HG03460 (cell line): Measurements from ENCODE around the gene MYOD1.

Experiments used
- ATAC-seq: cut with Tn5 transposase; IDR thresholded peaks from one replicate; pipeline ENCODE4 v1.9.1; 2021; ENCODE audit not compliant: unreplicated experiment

Gene MYOD1

DNA sequence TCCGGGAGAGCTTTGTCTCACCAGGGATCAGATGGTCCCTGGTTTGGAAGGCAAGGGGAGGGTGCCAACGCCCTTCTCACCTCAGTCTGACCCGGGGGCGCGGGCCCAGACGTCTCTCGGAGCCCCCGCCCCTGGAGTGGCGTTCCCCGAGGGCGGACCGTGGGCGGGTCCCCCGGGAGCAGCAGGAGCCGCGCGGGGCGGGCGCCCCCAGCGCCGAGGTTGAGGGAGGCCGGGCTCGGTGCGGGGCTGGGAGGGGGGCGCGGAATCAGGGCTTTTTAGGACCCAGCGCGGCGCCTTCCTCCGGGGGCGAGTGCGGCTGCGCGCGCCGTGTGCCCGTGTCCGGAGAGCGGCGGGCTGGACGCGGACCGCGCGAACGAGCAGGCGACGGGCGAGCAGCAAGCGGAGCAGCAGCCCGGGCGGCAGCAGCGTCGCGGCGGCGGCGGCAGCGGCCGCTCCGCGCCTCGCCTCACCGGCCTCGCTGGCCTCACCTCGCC, 15.1 kb downstream of the MYOD1 start, which contains the start of gene KCNC1:
Gene KCNC1 (plus strand): TSS at position 364 of the 494 bp plus-strand sequence. CDS start 1,222 bp downstream, outside the sequence.
- no peak for ATAC-seq

DNA sequence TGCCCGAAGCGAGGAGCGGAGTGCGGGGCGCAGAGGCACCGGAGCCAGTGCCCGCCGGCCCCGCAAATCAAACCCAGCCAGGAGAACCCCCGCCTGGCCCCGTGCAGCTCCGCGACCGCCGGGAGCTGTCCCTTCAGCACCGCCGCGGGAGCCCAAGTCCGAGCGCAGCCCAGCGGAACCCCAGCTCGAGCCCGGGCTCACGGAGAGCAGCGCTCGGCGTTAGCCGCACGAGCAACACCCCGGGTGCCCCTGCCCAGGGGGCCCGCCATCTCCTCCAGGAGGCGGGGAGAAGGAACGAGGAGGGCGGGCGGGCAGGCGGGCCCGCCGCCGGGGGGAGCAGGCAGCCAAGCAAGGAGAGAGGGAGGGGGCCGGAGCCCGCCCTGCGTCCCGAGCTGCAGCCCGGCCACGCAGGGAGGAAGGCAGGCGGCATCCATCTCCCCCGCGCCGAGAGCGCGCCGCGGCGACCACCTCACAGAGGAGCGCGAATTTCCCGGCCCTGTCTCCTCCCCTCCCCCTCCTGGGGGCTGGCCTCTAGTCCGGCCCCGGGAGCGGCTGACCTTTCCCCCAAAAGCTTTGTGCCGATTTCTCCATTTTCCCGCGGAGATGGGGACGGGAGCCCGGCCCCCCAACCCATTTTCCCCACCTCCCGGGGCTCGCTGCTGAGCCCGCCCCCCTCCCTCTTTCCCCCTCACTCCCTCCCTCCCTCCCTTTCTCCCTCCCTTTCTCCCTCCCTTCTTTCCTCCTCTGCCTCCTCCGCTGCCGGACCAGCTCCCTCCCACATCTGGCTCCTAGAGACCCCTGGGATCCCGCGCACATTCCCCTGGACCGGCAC, 15.8 kb downstream of the MYOD1 start:
- ATAC-seq = no peak

DNA sequence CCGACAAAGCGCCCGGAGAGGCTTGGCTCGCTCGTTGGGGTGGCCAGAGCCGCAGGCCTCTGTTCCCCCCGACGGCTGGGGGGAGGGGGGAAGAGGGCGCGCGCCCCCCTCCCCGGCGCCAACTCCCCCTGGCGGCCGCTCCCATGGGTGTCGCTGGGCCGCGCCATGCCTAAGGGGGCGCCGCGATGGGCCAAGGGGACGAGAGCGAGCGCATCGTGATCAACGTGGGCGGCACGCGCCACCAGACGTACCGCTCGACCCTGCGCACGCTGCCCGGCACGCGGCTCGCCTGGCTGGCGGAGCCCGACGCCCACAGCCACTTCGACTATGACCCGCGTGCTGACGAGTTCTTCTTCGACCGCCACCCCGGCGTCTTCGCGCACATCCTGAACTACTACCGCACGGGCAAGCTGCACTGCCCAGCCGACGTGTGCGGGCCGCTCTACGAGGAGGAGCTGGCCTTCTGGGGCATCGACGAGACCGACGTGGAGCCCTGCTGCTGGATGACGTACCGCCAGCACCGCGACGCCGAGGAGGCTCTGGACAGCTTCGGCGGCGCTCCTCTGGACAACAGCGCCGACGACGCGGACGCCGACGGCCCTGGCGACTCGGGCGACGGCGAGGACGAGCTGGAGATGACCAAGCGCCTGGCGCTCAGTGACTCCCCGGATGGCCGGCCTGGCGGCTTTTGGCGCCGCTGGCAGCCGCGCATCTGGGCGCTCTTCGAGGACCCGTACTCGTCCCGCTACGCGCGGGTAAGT, 16.6 kb downstream of the MYOD1 start:
- no peak for ATAC-seq

DNA sequence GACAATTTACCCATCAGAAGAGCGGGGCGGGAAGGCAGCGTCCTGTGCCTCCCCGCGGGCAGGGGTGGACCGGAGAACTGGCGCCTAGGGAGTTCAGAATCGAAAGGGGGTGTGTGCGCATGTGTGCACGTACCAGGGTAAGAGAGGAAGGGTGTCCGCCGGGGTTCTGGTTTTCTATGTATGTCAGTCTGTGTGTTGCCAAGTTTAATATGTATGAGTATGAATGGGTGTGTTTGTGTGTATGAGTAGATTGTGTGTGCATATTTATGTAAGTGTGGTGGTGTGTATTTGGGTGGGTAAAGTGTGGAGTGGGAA, 17.2 kb downstream of the MYOD1 start:
- no peak for ATAC-seq

DNA sequence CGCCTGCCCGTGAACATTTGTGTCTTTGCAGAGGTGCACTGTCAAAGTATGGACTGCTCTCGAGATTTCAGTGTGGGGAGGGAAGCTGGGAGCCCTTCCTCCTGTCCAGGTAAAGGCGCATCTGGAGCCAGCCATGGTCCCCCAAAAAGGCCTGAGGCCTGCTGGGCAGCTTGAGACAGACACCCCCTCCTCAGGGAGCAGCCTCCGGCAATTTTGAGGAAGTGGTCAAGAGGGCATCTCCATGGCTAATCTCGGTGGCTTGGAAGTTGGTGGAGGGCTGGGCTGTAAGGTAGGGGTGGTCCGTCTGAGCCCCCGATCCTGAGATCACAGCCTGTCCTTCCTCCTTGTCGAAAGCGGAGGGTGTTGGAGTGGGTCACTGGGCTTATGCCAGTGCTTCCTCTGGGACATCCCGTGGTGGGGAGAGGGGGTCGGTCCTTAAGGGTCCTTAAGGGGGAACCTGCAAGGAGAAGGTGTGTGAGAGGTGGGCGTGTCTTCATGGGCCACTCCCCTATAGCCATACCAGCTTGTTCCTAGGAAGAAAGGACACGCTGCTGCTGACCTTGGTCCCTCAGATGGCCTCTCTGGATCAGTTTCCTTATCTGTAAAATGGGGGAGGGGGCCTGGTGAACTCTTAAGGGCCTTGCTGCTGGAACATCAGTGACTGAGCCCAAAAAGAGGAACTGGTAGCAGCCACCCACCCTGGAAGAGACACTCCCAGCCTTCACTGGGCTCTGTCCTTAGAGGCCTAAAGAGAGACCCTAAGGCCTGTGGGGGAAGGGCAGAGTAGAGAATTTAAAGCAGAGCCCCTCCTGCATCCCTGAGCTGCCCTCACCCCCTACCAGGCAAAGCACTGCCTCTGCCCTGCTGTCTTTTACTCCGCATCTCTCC, 17.8 kb downstream of the MYOD1 start:
- no peak for ATAC-seq

DNA sequence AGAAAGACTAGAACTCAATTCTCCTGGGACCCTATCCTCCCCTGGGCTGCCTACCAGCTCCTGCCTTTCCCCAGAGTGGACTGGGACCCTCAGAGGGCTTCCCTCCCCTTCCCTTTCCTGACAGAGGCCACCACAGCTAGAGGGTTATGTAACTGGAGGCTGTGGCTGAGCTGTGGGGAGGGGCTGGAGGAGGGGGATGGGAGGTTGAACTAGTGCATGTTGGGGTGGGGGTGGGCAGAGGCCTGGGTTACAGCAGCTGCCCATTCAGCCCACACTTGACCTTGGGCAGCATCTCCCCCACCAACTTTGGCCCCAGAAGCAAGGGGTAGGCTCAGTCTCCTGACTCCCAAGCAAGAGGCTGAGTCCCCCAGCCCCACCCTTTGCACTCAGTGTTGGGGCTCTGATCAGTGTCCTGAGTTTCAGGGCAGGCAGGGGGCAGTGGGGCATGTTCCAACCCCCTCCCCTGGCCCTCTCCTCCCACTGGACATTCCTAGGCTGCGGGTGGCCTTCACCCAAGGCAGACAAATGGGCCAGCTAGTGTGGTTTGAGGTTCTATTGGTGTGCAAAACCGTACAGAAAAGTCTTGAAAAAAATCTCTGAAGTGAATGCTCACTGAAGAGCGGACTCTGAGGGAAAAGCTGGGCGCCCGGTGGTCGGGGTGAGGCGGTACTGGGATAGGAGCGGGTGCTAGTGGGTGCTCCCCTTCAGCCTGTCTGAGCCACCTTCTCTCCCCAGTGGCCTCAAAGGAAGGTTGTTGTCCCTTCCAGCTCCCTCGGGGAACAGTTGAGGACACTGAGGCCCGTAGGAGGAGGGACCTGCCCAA, 19.0 kb downstream of the MYOD1 start:
- ATAC-seq = no peak

DNA sequence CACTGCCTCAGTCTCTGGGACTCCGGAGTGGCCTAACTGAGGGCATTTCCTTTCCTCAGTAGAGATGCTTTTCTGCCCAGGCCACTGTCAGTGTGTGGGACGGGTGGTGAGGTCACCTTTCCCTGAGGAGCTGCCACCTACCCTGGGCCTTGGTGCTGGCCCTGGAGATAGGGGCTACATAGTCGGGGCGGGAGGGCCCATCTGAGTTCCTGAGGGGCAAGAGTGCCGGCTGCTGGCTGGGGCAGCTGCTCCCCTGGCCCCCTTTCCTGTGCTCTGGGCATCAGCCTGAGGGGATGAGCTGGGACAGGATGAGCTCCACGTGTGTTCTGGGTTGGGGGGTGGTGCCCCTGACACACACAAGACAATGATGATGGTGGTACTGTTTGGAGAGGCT, 20.6 kb downstream of the MYOD1 start:
- ATAC-seq = no peak

DNA sequence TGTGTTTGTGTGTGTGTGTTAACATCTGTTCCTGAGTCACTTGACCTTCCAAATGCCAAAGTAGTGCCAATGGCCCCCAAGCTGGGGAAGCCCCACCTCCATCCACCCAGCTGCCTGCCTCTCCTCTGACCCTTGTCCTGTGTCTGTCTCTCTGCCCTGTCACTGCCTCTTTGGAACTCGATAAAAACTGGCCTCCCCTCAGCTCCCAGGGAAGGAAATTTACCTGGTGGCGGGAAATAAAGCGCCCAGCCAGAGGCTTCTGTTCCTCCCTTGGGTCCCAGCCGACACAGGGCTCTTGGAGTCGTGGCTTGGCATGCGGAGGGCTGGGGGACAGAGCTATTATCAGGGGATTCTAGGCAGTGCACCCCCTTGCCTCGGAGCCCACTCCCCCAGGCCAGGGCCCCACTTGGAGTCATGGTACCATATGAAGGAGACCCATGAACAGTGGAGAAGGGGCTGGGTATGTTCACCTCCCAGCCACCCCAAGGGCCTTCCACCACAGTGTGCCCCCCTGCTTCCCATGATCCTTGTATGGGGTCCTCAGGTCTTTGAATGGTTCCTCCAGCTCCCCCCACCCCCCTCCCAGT, 21.4 kb downstream of the MYOD1 start:
- no peak for ATAC-seq

DNA sequence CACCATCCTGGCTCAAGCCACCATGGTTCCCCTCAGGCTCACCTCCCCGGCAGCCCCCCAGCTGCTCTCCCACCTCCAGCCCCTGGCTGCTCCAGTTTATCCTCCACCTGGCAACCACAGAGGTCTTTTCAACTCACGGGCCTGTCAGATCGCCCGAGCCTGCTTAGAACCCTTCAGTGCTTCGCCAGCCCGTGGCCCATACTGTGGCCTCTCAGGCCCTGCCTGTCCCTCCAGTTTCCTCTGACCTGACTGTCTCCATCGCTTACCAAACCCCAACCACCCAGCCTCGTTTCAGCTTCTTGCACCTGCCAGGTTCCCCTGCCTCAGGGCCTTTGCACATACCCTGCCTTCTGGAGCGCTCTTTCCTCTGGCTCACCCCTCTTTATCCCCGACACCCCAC, 22.1 kb downstream of the MYOD1 start:
- ATAC-seq = no peak

DNA sequence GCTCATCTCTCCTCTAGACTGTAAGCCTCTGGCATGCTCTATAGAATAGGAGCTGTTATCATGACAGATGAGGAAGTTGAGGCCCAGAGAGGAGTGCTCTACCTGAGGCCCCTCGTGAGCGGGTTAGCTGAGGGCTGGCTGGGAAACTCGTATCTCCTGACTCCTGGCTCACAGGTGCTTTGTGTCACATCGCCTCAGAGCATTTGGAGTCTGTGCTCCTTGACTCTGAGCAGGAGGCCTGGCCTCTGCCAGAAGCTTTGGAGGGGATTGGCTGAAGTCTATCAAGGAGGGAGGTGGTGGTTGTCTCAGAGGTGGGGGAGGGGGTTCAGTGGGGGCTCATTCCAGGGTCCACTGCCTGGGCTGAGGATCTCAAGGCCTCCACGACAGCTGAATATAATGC, 22.6 kb downstream of the MYOD1 start:
- no peak for ATAC-seq

DNA sequence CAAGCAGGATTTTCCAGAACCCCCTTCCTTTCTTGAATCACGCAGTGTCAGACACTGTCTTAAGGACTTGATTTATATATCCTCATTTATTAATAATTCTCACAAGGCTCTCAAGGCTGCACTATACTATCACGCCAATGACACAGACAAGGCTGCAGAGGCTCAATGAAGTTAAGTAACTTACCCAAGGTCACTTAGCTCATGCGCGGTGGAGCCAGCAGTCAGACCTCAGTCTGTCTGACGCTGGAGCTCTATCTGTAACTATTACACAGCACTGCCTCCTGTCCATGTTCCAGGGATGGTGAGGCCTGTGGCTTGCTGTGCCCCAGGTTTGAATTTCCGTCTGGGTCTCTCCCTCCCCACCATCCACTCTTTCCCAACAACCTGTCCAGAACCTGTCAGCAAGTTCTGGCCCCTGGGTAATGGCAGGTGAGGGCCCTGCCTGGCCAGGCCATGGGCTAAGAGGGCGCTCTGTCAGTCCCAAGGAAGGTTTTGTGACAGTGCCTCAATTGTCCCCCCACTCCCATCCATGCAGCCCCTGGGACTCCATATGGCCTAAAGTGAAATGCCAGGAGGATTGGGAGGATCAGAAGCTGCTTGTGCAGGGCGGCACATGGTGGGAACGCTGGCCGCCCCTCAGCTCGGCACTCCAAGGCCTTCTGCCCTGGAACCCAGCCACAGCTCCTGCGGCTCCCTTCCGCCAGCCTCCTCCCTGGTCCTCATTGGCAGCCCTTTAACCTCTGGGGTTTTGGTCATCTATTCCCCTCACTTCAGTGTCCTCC, 23.8 kb downstream of the MYOD1 start:
- ATAC-seq = no peak

DNA sequence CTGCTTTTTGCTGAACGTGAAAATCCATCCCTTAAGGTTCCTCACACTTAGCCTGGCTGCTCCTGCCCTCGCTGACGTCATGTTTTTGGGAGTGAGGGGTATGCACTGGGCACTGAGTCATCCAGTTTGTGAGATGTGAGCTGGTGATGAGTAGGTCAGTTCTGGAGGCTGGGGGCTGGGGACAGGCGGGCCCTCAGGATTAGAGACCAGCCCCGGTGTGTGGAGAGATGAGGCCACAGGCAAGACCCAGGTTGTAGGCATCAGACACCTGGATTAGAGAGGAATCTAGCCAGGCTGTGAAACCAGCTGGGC, 24.4 kb downstream of the MYOD1 start:
- no peak for ATAC-seq

DNA sequence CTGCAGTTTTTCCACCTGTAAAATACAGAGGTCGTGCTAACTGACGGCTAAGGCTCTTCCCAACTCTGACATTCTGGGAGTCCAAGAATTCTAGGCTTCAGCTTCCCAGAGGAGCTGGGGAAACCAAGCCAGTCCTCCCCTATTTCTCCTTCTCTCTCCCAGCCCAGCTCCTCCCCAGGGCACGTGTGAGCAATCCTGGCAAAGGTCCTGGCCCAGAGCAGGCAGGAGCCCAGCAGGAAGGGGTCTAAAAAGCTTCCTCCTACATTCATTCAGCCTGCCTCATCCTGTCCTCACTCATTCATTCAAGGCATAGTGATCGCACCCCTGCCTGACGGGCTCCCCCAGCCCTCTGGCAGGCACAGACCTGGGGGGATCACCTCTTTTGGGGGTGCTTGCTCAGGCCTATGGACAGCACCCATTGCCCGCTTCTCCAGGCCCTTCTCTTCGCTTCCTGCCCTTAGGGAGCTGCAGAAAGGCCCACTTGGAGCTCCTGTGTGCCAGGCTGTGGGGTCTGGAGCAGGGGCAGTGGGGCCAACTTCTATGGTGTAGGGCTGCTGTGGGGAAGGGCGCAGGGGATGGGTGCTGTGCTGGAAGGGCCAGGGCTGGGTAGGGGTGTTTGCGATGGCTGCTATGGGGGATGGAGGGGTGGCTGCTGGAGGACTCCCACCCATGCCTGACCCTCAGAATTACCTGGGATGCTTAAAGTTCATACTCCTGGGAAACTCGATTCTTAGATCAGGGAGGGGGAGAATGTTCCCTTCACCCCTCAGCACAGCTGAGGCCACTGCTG, 25.0 kb downstream of the MYOD1 start:
- no peak for ATAC-seq

DNA sequence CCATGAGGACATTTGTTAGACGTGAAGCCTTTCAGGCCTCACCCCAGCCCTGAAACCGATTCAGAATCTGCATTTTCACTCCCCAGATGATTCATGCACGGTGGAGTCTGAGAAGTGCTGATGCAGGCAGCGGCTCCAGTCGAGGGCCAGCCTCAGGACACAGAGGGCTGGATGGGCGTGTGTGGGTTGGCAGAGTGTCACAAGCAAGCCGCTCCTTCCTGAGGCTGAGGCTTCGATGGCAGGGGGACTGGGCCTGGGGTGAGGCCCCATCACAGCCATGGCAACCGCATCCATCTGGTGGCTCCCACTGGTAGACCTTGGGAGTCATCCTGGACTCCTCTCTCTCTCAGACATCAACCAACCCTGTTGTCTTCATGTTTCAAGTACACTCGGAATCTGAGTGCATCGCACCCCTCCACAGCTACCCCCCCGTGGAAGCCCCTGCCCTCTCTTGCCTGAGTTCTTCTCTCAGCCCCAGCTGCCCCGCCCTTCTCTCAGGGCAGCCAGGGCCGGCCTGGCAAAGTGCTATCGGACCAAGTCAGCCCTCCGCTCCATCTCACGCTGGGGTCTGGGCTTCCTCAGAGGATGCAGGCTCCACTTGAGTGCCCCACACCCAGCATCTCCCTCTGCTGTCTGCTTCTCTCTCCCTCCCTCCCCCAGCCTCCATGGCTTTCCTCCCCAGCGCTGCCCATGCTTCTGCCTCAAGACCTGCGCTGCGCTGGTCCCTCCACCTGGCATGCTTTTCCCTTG, 25.8 kb downstream of the MYOD1 start:
- no peak for ATAC-seq

DNA sequence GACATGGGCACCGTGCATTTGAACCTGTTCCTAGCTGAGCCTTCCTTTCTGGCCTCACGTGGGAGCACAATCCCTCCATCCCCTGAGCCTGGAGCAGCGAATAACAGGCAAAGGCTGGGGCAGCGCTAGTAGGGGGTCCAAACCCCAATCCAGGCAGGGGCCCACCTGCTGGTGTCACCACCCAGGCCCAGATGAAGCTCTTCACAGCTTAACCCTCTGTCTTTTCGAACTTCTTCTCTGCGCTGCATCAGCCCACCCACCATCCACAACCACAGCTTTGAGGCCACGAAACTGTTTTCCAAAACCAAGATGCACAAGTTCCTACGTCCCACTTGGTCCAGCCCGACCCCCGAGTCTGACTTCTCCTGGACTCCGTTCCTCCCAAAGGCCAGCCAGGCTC, 26.7 kb downstream of the MYOD1 start:
- no peak for ATAC-seq

DNA sequence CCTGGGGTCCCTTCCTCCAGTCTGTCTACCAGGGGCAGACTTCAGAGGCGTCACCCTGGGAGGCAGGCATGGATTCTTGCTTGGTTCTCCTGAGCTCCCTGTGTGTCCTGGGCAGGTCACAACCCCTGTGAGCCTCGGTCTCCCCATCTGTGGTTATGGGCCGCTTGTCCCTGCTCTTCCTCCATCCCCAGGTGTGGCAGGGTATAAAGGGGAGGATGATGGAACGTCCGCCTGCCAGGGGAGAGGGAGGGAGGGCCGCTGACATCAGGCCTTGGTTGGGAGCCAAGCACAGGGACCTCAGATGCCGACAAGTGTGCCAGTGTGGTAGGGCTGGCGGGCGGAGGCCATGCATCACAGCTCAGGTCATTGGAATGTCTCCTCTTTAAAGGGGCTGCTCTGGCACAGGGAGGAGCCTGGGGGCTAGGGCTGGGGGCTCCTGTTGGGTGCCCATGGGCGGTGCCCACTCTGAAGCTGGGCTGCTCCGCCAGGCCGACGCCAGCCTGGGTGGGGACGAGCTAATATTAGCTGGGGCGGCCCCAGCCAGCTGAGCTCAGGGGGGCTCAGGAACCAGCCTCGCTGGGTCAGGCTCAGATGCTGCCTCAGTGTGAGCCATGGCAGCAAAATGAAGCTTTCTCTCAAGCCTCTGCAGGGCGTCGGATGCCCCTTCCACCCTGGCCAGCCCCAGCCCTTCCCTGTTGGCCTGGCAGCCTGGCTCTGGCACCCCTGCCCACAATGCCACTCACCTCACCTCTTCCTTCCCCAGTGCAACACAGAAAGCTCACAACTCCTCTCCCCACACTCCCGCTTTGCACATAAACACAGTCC, 28.0 kb downstream of the MYOD1 start:
- no peak for ATAC-seq

DNA sequence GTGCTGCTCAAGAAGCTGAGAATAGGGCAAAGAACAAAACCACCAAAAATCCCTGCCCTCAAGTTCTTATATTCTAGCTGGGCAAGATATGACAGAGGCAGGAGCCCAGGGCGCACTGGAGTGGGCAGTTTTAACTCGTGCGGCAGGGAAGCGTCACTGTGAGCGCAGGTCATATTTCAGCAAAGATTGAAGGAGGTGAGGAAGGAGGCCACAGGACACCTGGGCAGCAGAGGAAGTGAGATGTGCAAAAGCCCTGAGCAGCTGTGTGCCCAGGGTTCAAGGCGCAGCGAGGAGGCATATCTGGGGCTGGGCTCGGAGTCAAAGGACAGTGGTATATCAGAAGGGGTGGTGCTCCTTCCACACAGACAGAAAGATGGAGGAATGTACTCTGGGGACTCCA, 28.7 kb downstream of the MYOD1 start:
- ATAC-seq = no peak
